Activated naive CD4-positive, alpha-beta T cell (primary cell): ENCODE results near the gene ARHGEF26.

Experiments
- DNase-seq, 4 experiments: peaks; one replicate each; lab custom pipeline; 2025; lab: John Stamatoyannopoulos, UW

ARHGEF26 gene

GRCh38 chr3:154195620-154196356 lies 74.6 kb downstream of the ARHGEF26 start:
- no peak for DNase-seq

DNA sequence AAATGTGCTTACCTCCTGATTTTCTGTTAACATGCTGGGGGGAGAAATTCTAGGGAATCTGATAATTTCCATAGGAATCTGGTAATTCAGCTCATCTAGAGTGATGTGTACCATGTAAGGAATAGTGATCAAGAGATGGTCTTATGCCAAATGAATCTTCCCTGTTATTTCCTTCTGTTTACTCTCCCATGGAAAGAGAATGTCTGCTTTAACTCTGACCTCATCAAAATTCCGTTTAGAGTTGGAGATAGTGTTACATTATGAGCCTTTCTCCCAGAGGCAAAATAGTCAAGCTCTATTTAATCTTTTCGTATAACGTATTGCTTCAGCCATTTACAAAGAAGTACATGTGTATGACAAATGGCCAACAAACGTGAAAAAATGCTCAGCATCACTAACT lies 76.6 kb downstream of the ARHGEF26 start:
- no peak for DNase-seq

DNA sequence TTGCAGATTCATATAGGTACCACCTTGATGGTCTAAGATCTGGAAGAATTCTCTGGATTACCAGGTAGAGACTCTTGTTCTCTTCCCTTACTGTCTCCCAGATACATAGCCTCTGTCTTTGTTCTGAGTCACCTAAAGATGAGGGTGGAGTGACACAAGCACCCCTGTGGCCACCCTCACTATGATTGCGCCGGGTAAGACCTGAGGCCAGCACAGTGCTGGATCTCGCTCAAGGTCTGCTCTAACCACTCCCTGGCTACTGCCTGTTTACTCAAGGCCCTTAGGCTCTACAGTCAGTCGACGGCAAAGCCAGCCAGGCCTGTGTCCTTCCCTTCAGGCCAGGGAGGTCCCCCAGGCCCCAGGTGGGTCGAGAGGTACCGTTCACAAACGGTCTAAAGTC lies 88.3 kb downstream of the ARHGEF26 start:
- no peak for DNase-seq

DNA sequence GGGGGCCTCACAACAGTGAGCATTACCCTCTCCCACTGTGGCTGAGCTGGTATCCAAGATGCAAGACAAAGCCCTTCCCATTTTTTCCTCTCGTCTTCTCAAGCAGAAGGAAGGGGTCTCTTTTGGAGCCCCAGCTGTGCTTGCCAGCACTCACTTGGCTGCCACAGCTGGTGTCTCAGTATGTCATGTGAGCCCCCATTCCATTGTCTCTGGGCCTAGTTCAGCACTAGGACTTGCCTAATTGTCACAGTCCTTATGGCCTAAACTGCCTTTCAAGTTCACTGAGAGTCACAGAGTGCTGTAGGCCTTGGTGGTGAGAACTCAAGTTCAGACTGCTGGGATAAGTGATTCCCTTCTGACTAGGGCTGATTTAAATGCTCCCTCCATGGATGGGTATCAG lies 89.8 kb downstream of the ARHGEF26 start:
- no peak for DNase-seq

GRCh38 chr3:154214306-154214705 lies 93.1 kb downstream of the ARHGEF26 start:
- no peak for DNase-seq

DNA sequence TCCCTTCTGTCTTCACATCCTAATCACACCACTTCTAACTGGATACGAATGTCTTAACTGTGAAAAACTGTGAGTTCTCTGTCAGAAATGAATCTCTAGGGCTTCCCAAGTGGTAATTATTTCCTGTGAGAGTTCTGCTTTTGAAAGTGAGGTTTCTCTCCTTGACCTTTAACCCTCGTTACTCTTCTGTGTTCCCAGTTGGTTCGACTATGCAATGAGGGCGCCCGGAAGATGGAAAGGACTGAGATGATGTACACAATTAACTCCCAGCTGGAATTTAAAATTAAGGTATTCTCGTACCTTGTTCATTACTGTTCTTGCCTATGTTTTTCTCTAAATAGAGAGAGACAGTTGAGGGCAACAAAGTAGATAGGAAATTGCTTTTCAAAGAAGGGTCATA lies 96.5 kb downstream of the ARHGEF26 start:
- DNase-seq, result no peak

GRCh38 chr3:154218728-154219127 lies 97.5 kb downstream of the ARHGEF26 start:
- no peak for DNase-seq

DNA sequence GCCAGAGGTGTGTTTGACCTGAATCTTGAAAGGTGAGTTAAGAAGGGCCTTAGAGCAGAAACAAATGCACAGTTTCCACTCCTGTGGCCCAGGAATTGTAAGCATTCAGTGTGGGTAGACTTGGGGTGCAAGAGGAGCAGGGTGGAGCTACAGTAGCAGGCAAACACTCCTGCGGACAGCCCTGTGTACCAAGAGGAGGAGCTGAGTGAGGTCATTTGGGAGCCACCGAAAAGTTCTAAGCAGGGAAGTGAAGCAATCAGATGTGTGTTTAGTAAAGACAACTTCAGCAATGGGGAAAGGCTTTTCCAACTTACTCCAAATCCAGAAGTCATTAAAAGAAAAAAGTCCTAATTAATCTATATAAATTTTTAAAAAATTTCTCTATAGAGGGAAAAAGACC lies 99.3 kb downstream of the ARHGEF26 start:
- no peak for DNase-seq

DNA sequence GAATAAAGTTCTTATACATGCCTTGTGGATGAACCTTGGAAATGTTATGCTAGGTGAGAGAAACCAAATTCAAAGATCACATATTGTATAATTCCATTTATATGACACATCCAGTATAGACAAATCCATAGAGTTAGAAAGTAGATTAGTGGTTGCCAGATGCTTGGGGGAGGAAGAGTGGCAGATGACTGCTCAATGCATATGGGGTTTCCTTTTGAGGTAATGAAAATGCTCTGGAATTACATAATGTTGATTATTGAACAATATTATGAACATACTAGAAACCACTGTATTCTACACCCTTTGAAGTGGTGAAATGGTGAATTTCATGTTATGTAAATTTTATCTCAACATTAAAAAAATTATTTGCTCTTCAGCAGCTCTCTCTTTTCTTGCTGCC lies 102.3 kb downstream of the ARHGEF26 start:
- DNase-seq, result no peak

DNA sequence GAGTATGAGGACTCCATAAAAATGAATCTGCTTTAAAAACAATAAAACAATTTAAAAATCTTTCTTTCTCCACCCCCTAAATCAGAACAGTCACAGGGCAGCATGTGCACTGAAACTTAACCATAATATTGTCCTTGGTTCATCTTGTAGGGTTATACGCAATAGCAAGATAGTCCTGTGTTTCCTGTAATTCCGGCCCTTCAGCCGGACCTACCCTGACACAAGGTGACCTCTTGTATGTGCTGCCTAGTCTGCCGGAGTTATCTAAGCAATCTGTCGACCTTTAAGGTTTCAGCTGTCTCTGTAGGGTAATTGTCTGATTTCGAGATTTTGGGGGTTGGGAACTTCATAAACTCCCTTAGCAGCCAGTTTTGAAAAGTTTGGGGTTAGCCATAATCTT lies 103.2 kb downstream of the ARHGEF26 start:
- no peak for DNase-seq

DNA sequence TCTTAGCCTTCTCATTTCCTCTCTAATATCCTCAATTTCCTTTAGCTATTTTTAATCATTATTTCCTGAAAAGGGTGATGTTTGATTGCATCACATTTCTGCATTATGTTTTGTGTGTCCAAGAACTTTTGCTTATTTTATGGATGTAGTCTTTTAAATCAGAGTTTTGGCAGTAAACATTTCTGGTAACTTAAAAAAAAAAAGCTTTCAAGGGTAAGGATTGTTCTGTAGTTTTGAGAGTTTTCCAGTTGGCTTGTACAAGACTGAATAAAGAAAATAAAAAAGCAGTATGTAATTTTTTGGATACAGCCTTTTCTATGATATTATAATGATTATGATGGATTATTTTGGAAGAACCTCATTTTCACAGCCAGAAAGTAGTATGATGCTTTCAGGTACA lies 103.7 kb downstream of the ARHGEF26 start:
- no peak for DNase-seq

DNA sequence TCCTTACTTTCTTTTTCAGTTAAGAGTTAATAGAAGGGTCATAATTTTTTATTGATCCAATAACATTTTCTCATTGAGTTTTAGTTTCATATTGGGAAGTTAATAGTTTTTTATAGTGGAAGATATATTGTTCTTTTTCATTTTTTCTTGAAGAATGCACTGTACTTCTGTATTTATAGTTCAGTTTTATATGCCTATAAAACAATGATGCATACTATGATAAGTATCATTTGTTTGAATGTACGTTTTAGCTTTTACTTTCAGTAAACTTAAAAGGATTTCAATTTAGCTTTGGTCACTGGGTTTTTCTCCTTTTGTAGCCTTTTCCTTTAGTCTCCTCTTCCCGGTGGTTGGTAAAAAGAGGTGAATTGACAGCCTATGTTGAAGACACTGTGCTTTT lies 104.3 kb downstream of the ARHGEF26 start:
- DNase-seq, result no peak

GRCh38 chr3:154227531-154227930 lies 106.3 kb downstream of the ARHGEF26 start:
- DNase-seq, result no peak

DNA sequence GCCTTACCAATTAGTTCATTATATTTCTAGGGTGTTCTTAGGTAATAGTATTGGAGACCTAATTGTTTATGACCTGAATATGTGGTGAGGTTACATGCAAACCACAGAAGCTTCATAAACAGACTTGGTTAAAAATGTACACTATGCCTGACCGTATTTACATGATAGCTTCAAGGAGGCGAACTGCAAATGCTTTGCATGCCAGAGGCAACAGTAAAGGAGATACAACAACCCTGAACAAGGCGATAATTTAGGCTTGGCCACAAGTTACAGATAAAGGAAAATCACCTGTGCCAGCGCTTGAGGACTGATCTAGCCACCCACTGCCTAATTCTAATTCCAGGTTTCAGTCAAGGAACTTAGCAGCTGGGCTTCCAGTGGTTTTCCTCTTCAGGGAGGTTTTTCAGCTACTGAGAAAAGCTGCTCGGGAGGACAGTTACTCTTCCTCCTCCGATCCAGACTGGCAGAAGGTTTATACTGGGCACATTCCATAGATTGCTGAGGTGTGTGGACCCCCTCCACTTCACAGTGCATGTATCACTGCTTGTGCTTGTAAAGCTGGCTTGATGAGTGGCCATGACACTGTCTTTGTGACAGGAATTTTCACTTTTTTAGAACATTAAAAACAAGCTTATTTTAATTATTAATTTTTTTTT lies 107.5 kb downstream of the ARHGEF26 start:
- DNase-seq, result no peak

- no peak for DNase-seq
Observed at GRCh38 chr3:154229217-154229590, 108.0 kb downstream of the ARHGEF26 start.

GRCh38 chr3:154235330-154235729 lies 114.1 kb downstream of the ARHGEF26 start:
- DNase-seq, result no peak

- DNase-seq, result no peak
Observed at GRCh38 chr3:154236331-154236730, 115.1 kb downstream of the ARHGEF26 start.

- DNase-seq, result no peak
Observed at GRCh38 chr3:154240235-154240634, 119.0 kb downstream of the ARHGEF26 start.

- no peak for DNase-seq
Observed at GRCh38 chr3:154241496-154241895, 120.3 kb downstream of the ARHGEF26 start.

GRCh38 chr3:154242766-154243165 lies 121.6 kb downstream of the ARHGEF26 start:
- DNase-seq, result no peak

DNA sequence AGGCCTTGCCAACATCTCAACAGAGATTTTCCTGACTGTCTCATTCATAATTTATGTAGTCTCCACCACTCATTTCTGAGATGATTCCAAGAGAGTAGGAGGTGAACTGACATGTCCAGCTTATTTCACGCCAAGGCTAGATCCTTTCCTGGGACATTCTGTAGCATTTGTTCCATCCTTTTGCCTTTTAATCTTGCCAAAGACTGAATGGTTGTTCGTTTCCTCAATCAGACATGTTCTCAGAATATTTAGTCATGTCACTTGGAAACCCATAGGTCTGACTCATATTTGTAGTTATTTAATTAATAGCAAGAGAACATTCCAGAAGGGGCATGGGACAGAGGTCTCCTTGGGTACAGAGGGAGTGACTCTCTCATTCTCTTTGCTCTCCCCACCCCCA lies 122.2 kb downstream of the ARHGEF26 start:
- no peak for DNase-seq

DNA sequence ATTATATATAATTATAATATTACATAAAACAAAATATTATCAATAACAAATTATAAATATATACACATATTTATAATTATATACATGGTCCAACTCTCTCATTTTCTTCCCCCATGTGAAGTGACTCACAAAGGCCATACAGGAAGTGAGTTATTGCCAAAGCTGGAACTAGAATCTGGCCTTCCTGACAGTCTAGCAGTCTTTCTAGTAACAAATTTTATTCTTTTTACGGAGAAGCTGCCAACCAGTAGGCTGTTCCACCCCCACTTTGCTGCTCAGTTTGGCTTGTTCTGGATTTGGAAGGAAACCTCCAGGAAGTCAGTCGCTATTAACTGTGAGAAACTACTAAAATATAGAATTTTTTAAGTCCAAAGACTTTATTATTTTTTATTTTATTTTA lies 123.5 kb downstream of the ARHGEF26 start:
- no peak for DNase-seq

DNA sequence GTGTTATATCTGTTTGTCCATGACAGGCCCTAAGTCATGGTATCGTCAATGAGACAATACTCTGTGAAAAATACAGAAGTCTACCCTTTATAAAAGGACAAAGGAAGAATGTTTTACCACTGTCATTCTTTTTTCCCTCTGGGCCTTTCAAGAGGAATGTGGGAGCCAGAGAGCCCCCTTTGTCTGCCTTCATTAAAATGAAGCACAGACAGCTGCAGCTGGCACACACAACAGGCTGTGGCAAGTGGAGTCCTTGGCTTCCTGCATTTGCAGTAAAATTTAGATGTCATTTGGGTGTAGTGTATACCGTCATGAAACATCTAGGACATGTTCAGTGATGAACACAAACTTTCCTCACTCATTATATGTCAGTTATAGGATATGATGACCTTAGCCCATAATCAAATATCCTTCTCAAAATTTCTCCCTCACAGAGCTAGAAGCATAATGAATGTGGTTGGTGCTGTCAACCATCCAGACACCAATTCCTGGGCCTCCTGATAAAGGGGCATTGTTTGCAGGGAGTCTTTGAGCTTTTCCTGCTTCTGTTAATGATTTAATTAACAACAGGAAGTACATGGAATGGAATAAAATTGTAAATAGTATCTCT lies 126.7 kb downstream of the ARHGEF26 start:
- no peak for DNase-seq

GRCh38 chr3:154250291-154250690 lies 129.1 kb downstream of the ARHGEF26 start:
- no peak for DNase-seq
